Parathyroid adenoma (tissue), 2 donors: ENCODE data around the gene PLCB3.

ENCODE experiments used
- H2AFZ ChIP-seq: fragments of 300-600 bp; sonication (generic); one replicate; pipeline ENCODE4 v1.7.0; 2017; ENCODE audit warnings: antibody characterized with exemption, mild to moderate bottlenecking
- H3K27ac ChIP-seq: fragments of 300-600 bp; sonication (generic); one replicate; pipeline ENCODE4 v1.7.0; 2017
- H3K27me3 ChIP-seq: fragments of 300-600 bp; sonication (generic); one replicate; pipeline ENCODE4 v1.7.0; 2017; ENCODE audit warnings: low read length; ENCODE audit not compliant: control insufficient read depth, insufficient read depth
- H3K36me3 ChIP-seq: fragments of 300-600 bp; sonication (generic); one replicate; pipeline ENCODE4 v1.7.0; 2017; ENCODE audit warnings: low read length; ENCODE audit not compliant: control insufficient read depth, insufficient read depth
- H3K4me1 ChIP-seq: fragments of 300-600 bp; sonication (generic); one replicate; pipeline ENCODE4 v1.7.0; 2017; ENCODE audit warnings: control low read depth
- H3K4me2 ChIP-seq: fragments of 300-600 bp; sonication (generic); one replicate; pipeline ENCODE4 v1.7.0; 2017; ENCODE audit warnings: low read length
- H3K4me3 ChIP-seq: fragments of 300-600 bp; sonication (generic); one replicate; pipeline ENCODE4 v1.7.0; 2017; ENCODE audit warnings: low read depth, low read length
- H3K79me2 ChIP-seq: fragments of 300-600 bp; sonication (generic); one replicate; pipeline ENCODE4 v1.7.0; 2017; ENCODE audit warnings: control low read depth
- H3K9ac ChIP-seq: fragments of 300-600 bp; sonication (generic); one replicate; pipeline ENCODE4 v1.7.0; 2017; ENCODE audit warnings: mild to moderate bottlenecking
- H3K9me3 ChIP-seq: fragments of 300-600 bp; sonication (generic); one replicate; pipeline ENCODE4 v1.7.0; 2017; ENCODE audit warnings: low read length; ENCODE audit not compliant: control insufficient read depth
- TF ChIP-seq, protein P1 (sequence below): fragments of 300-600 bp; sonication (generic); IDR thresholded peaks from one replicate; pipeline ENCODE4 v1.7.0; 2017; ENCODE audit warnings: antibody characterized with exemption, mild to moderate bottlenecking
- donor health status: primary hyperparathyroidism.

Gene PLCB3

GRCh38 chr11:64252003-64252872 lies 908 bp downstream of the PLCB3 start:
- Histone ChIP-seq H3K27ac (peak overlapping the region; percentile 27), H3K4me1 (peaks cover 23% of the 10 kb centered on the region)

GRCh38 chr11:64253043-64253442 lies 1.7 kb downstream of the PLCB3 start:
- Histone ChIP-seq H3K4me2 (no peak overlapping the region), H3K9me3 (no peaks in the 10 kb centered on the region), H3K79me2 (no peaks in the 10 kb centered on the region), H3K4me1 (peaks cover 23% of the 10 kb centered on the region), H3K36me3 (no peaks in the 10 kb centered on the region), H3K9ac (no peak overlapping the region), H3K27me3 (no peaks in the 10 kb centered on the region), H3K27ac (no peak overlapping the region), H2AFZ (no peak overlapping the region), H3K4me3 (no peak overlapping the region)
- TF ChIP-seq, protein P1, sequence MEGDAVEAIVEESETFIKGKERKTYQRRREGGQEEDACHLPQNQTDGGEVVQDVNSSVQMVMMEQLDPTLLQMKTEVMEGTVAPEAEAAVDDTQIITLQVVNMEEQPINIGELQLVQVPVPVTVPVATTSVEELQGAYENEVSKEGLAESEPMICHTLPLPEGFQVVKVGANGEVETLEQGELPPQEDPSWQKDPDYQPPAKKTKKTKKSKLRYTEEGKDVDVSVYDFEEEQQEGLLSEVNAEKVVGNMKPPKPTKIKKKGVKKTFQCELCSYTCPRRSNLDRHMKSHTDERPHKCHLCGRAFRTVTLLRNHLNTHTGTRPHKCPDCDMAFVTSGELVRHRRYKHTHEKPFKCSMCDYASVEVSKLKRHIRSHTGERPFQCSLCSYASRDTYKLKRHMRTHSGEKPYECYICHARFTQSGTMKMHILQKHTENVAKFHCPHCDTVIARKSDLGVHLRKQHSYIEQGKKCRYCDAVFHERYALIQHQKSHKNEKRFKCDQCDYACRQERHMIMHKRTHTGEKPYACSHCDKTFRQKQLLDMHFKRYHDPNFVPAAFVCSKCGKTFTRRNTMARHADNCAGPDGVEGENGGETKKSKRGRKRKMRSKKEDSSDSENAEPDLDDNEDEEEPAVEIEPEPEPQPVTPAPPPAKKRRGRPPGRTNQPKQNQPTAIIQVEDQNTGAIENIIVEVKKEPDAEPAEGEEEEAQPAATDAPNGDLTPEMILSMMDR: no peak

More at GRCh38 chr11:64252003-64252872, 908 bp downstream of the PLCB3 start:
- no peaks in the 10 kb centered on the region for H3K9me3 ChIP-seq
- H3K79me2 ChIP-seq: no peaks in the 10 kb centered on the region
- TF ChIP-seq, protein P1: peak; percentile 22
- peak overlapping the region; percentile 89 for H3K4me2 ChIP-seq
- peak overlapping the region; percentile 59 for H3K4me3 ChIP-seq
- peak overlapping the region; percentile 5 for H3K9ac ChIP-seq
- no peaks in the 10 kb centered on the region for H3K27me3 ChIP-seq
- no peaks in the 10 kb centered on the region for H3K36me3 ChIP-seq
- H2AFZ ChIP-seq: no peak overlapping the region

GRCh38 chr11:64253481-64253880 lies 2.2 kb downstream of the PLCB3 start:
- H3K27me3 ChIP-seq: no peaks in the 10 kb centered on the region
- H3K27ac ChIP-seq: no peak overlapping the region
- H3K9ac ChIP-seq: no peak overlapping the region
- TF ChIP-seq, protein P1: no peak
- H3K9me3 ChIP-seq: no peaks in the 10 kb centered on the region
- peaks cover 23% of the 10 kb centered on the region for H3K4me1 ChIP-seq
- H3K36me3 ChIP-seq: no peaks in the 10 kb centered on the region
- H3K79me2 ChIP-seq: no peaks in the 10 kb centered on the region
- no peak overlapping the region for H3K4me3 ChIP-seq
- no peak overlapping the region for H3K4me2 ChIP-seq
- H2AFZ ChIP-seq: no peak overlapping the region

DNA sequence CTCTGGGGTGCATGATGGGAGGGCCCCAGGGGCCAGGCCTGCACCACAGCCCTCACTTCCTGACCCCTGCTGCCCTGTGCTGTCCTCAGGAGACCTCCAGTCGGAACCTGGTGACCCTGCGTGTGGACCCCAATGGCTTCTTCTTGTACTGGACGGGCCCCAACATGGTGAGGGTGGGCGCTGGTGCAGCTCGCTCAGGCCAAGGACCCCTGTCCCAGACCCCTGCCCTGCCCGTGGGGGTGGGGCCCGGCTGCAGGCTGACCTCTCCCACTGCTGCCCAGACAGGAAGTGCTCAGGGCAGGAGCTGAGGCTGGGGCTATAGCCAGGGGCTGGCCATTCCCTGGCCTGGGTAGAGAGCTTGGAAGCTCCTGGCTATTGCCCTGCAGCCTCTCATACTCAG lies 3.0 kb downstream of the PLCB3 start:
- H3K4me2 ChIP-seq: no peak overlapping the region
- H3K4me3 ChIP-seq: no peak overlapping the region
- H3K36me3 ChIP-seq: no peaks in the 10 kb centered on the region
- no peaks in the 10 kb centered on the region for H3K9me3 ChIP-seq
- H3K27me3 ChIP-seq: no peaks in the 10 kb centered on the region
- no peak overlapping the region for H2AFZ ChIP-seq
- H3K27ac ChIP-seq: no peak overlapping the region
- peaks cover 23% of the 10 kb centered on the region for H3K4me1 ChIP-seq
- H3K9ac ChIP-seq: no peak overlapping the region
- TF ChIP-seq, protein P1: no peak
- no peaks in the 10 kb centered on the region for H3K79me2 ChIP-seq
